ENCODE data around the gene SV2C.

DNA sequence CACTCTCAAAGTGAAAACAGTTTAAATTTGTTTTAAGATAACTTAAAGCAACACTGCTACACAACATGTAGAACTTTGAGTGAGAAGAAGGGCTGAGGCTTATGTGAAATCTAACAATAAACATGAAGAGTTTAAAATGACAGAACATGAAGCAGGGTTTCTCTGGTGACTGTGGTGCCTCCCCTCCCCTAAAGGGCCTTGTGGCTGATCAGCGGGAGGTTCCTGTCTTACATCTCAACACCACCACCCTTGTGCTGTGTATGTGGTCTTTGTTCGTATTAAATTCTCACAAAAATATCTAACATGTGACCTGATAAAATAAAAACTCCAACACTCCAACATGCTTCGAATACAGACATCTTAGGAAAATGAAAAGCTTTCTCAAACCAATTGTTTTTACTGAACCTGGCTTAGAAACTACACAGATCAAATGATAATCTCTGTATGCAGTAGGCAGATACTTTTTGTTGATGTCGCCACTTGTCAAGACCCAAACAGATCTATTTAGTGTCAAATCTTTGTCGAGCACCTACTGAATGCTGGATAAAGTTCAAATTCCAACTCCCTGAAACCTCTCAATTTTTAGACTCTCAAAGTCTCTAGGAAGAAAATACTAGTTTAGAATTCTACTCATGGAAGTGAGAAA, 310.0 kb downstream of the SV2C start:
- TF ChIP-seq NFYB (CRISPR knock-in tag; conservative IDR thresholded peaks at IDR 0.05; ENCODE audit: low read depth) (no peak), NR2C2 (CRISPR knock-in tag; IDR thresholded peaks at IDR 0.05) (no peak), USF1 (CRISPR knock-in tag; IDR thresholded peaks at IDR 0.05) (no peak), ESRRA (CRISPR knock-in tag; IDR thresholded peaks at IDR 0.05; ENCODE audit: borderline replicate concordance) (no peak), ZNF138 (CRISPR knock-in tag; conservative IDR thresholded peaks at IDR 0.05) (no peak), ZNF281 (CRISPR knock-in tag; IDR thresholded peaks at IDR 0.05) (no peak), TEAD4 (CRISPR knock-in tag; IDR thresholded peaks at IDR 0.05) (no peak), ZNF263 (CRISPR knock-in tag; IDR thresholded peaks at IDR 0.05; ENCODE audit: low read depth) (no peak), CREB1 (CRISPR knock-in tag; IDR thresholded peaks at IDR 0.05) (no peak), MAX (CRISPR knock-in tag; IDR thresholded peaks at IDR 0.05) (no peak), NFE2L1 (CRISPR knock-in tag; IDR thresholded peaks at IDR 0.05) (no peak)
- TF ChIP-seq, protein P1, sequence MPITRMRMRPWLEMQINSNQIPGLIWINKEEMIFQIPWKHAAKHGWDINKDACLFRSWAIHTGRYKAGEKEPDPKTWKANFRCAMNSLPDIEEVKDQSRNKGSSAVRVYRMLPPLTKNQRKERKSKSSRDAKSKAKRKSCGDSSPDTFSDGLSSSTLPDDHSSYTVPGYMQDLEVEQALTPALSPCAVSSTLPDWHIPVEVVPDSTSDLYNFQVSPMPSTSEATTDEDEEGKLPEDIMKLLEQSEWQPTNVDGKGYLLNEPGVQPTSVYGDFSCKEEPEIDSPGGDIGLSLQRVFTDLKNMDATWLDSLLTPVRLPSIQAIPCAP (CRISPR knock-in tag; IDR thresholded peaks at IDR 0.05): no peak
- TF ChIP-seq, protein P2, sequence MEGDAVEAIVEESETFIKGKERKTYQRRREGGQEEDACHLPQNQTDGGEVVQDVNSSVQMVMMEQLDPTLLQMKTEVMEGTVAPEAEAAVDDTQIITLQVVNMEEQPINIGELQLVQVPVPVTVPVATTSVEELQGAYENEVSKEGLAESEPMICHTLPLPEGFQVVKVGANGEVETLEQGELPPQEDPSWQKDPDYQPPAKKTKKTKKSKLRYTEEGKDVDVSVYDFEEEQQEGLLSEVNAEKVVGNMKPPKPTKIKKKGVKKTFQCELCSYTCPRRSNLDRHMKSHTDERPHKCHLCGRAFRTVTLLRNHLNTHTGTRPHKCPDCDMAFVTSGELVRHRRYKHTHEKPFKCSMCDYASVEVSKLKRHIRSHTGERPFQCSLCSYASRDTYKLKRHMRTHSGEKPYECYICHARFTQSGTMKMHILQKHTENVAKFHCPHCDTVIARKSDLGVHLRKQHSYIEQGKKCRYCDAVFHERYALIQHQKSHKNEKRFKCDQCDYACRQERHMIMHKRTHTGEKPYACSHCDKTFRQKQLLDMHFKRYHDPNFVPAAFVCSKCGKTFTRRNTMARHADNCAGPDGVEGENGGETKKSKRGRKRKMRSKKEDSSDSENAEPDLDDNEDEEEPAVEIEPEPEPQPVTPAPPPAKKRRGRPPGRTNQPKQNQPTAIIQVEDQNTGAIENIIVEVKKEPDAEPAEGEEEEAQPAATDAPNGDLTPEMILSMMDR (IDR thresholded peaks at IDR 0.05): no peak
- TF ChIP-seq, protein P3, sequence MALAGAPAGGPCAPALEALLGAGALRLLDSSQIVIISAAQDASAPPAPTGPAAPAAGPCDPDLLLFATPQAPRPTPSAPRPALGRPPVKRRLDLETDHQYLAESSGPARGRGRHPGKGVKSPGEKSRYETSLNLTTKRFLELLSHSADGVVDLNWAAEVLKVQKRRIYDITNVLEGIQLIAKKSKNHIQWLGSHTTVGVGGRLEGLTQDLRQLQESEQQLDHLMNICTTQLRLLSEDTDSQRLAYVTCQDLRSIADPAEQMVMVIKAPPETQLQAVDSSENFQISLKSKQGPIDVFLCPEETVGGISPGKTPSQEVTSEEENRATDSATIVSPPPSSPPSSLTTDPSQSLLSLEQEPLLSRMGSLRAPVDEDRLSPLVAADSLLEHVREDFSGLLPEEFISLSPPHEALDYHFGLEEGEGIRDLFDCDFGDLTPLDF (CRISPR knock-in tag; IDR thresholded peaks at IDR 0.05): no peak
